Thyroid gland (tissue), 4 donors: ENCODE results near the gene MAPRE2.

ENCODE experiments used
- POLR2A ChIP-seq, 2 donors: fragments of 450-650 bp; IDR thresholded peaks; one replicate each; pipeline ENCODE4 v1.6.1; 2017; ENCODE audit warnings: antibody characterized with exemption in 2 of 2, mild to moderate bottlenecking in 2 of 2, moderate library complexity in 1 of 2
- TF ChIP-seq, protein P1 (sequence below), 6 experiments: fragments of 200-600 bp in 3 of 6; fragments of 450-650 bp in 3 of 6; sonication (generic) in 3 of 6; IDR thresholded peaks; one replicate each; pipeline ENCODE4 v1.5.1; 2016 to 2019; ENCODE audit warnings: antibody characterized with exemption in 6 of 6, mild to moderate bottlenecking in 2 of 6, inconsistent platforms in 1 of 6, moderate library complexity in 1 of 6

GRCh38 chr18:35130236-35130635 is 89.0 kb downstream of the MAPRE2 start:
- TF ChIP-seq POLR2A (IDR thresholded peaks at IDR 0.05) = no peak
- TF ChIP-seq, protein P1, sequence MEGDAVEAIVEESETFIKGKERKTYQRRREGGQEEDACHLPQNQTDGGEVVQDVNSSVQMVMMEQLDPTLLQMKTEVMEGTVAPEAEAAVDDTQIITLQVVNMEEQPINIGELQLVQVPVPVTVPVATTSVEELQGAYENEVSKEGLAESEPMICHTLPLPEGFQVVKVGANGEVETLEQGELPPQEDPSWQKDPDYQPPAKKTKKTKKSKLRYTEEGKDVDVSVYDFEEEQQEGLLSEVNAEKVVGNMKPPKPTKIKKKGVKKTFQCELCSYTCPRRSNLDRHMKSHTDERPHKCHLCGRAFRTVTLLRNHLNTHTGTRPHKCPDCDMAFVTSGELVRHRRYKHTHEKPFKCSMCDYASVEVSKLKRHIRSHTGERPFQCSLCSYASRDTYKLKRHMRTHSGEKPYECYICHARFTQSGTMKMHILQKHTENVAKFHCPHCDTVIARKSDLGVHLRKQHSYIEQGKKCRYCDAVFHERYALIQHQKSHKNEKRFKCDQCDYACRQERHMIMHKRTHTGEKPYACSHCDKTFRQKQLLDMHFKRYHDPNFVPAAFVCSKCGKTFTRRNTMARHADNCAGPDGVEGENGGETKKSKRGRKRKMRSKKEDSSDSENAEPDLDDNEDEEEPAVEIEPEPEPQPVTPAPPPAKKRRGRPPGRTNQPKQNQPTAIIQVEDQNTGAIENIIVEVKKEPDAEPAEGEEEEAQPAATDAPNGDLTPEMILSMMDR (IDR thresholded peaks at IDR 0.05) = no peak
